Activated CD4-positive, alpha-beta T cell treated with anti-CD3 and anti-CD28 coated beads, Interleukin-2, amount 50 U/mL, for 48 hours (primary cell): ENCODE measurements around the gene GNG10.
"Not testable (repeated sequence)": the region's sequence is repeated elsewhere in the genome, so short reads cannot be mapped to it uniquely, and the experiment has no call there.

Experiments used
- DNase-seq, 2 experiments: peaks; one replicate each; pipeline ENCODE4 v3.0.0-alpha.2; 2020

The GNG10 gene

GRCh38 chr9:111657051-111657450 is 4.4 kb upstream of the GNG10 start:
- DNase-seq = no peak

GRCh38 chr9:111658943-111659342 is 2.5 kb upstream of the GNG10 start:
- DNase-seq = no peak

GRCh38 chr9:111659691-111660090 is 1.7 kb upstream of the GNG10 start:
- DNase-seq = no peak

- DNase-seq = peak; percentile 38 to 46
Measured at GRCh38 chr9:111661802-111662521, 557 bp downstream of the GNG10 start.

- DNase-seq = peak in 1 of 2 experiments; percentile 12
Measured at GRCh38 chr9:111662576-111663300, 1.3 kb downstream of the GNG10 start.

- DNase-seq = no peak
Measured at GRCh38 chr9:111663301-111663823, 2.0 kb downstream of the GNG10 start.

GRCh38 chr9:111668026-111668573 is 6.7 kb downstream of the GNG10 start:
- no peak for DNase-seq

- not testable (repeated sequence) for DNase-seq
Measured at GRCh38 chr9:111668601-111669000, 7.2 kb downstream of the GNG10 start.

GRCh38 chr9:111674319-111674718 is 12.9 kb downstream of the GNG10 start:
- no peak for DNase-seq

- DNase-seq = no peak
Measured at GRCh38 chr9:111676116-111676515, 14.7 kb downstream of the GNG10 start.

GRCh38 chr9:111678293-111678692 is 16.9 kb downstream of the GNG10 start:
- no peak for DNase-seq

GRCh38 chr9:111679199-111679598 is 17.8 kb downstream of the GNG10 start:
- no peak for DNase-seq

GRCh38 chr9:111683392-111683791 is 22.0 kb downstream of the GNG10 start:
- no peak for DNase-seq

GRCh38 chr9:111691672-111692329 is 30.4 kb downstream of the GNG10 start:
- DNase-seq = no peak

GRCh38 chr9:111696796-111697195 is 35.4 kb downstream of the GNG10 start:
- no peak for DNase-seq

- no peak for DNase-seq
Measured at GRCh38 chr9:111700776-111701175, 39.4 kb downstream of the GNG10 start.

GRCh38 chr9:111704503-111704902 is 43.1 kb downstream of the GNG10 start:
- DNase-seq = no peak

- DNase-seq = no peak
Measured at GRCh38 chr9:111711548-111711947, 50.1 kb downstream of the GNG10 start.

- no peak for DNase-seq
Measured at GRCh38 chr9:111712369-111712768, 51.0 kb downstream of the GNG10 start.

- no peak for DNase-seq
Measured at GRCh38 chr9:111715471-111715870, 54.1 kb downstream of the GNG10 start.

GRCh38 chr9:111719541-111719940 is 58.1 kb downstream of the GNG10 start:
- no peak for DNase-seq
